GM19328 (cell line): ENCODE measurements around the gene DNAH17.

Source experiments
- ATAC-seq: cut with Tn5 transposase; IDR thresholded peaks from one replicate; pipeline ENCODE4 v1.9.1; 2021; ENCODE audit warnings: mild to moderate bottlenecking, moderate library complexity; ENCODE audit not compliant: unreplicated experiment

The DNAH17 gene

GRCh38 chr17:78418326-78419026 is 158.7 kb downstream of the DNAH17 start:
- ATAC-seq = no peak

- ATAC-seq = no peak
Observed at GRCh38 chr17:78417531-78417909, 159.7 kb downstream of the DNAH17 start.

- no peak for ATAC-seq
Observed at GRCh38 chr17:78416791-78417530, 160.2 kb downstream of the DNAH17 start.

- no peak for ATAC-seq
Observed at GRCh38 chr17:78415821-78416711, 161.1 kb downstream of the DNAH17 start.

- ATAC-seq = no peak
Observed at GRCh38 chr17:78414178-78415162, 162.7 kb downstream of the DNAH17 start.

- no peak for ATAC-seq
Observed at GRCh38 chr17:78412403-78412802, 164.8 kb downstream of the DNAH17 start.

- ATAC-seq = no peak
Observed at GRCh38 chr17:78411241-78411857, 165.8 kb downstream of the DNAH17 start.

GRCh38 chr17:78409191-78409928 is 167.8 kb downstream of the DNAH17 start:
- ATAC-seq = no peak

GRCh38 chr17:78408476-78409050 is 168.6 kb downstream of the DNAH17 start:
- no peak for ATAC-seq

- ATAC-seq = no peak
Observed at GRCh38 chr17:78407387-78408000, 169.7 kb downstream of the DNAH17 start.

- no peak for ATAC-seq
Observed at GRCh38 chr17:78406920-78407319, 170.3 kb downstream of the DNAH17 start.

GRCh38 chr17:78406396-78406795 is 170.8 kb downstream of the DNAH17 start:
- ATAC-seq = no peak

GRCh38 chr17:78403822-78404221 is 173.4 kb downstream of the DNAH17 start:
- no peak for ATAC-seq

- no peak for ATAC-seq
Observed at GRCh38 chr17:78401891-78402290, 175.3 kb downstream of the DNAH17 start.

GRCh38 chr17:78401246-78401645 is 175.9 kb downstream of the DNAH17 start:
- no peak for ATAC-seq

GRCh38 chr17:78400581-78401240 is 176.5 kb downstream of the DNAH17 start:
- no peak for ATAC-seq

- ATAC-seq = no peak
Observed at GRCh38 chr17:78399693-78400144, 177.5 kb downstream of the DNAH17 start.
